Heart left ventricle (tissue), 16 donors: ENCODE results near the gene IGSF6. TPM values are rescaled to one million over a fixed set of nuclear protein-coding genes. Genes with fewer than 3 reads are reported as not detected.
"Not testable (repeated sequence)": the region's sequence is repeated elsewhere in the genome, so short reads cannot be mapped to it uniquely, and the experiment has no call there.

Experiments
- ATAC-seq, 4 donors: fragments of 200-7000 bp; cut with Tn5 transposase; one replicate each; pipeline ENCODE4 v1.9.1; 2020 to 2022; ENCODE audit warnings: moderate library complexity in 4 of 4, mild to moderate bottlenecking in 3 of 4, moderate number of reproducible peaks in 1 of 4
- DNase-seq, 5 donors: peaks; one replicate each; pipeline ENCODE4 v3.0.0-alpha.2; 2020
- H3K27ac ChIP-seq, 12 donors: fragments of 200-600 bp; sonication (generic) in 4 of 12; one replicate each; pipeline versions ENCODE4 v1.5.0 to v1.8.0; 2016 to 2022; ENCODE audit warnings: mild to moderate bottlenecking in 2 of 12
- H3K27me3 ChIP-seq, 9 donors: fragments of 200-600 bp; sonication (generic) in 2 of 9; one replicate each; pipeline versions ENCODE4 v1.5.1 to v1.8.0; 2016 to 2022; ENCODE audit warnings: mild to moderate bottlenecking in 3 of 9
- H3K36me3 ChIP-seq, 9 donors: fragments of 200-600 bp; sonication (generic) in 2 of 9; one replicate each; pipeline versions ENCODE4 v1.5.0 to v1.8.0; 2018 to 2022; ENCODE audit warnings: mild to moderate bottlenecking in 2 of 9
- H3K4me1 ChIP-seq, 12 donors: fragments of 200-600 bp; sonication (generic) in 4 of 12; one replicate each; pipeline versions ENCODE4 v1.5.0 to v1.8.0; 2016 to 2022; ENCODE audit warnings: mild to moderate bottlenecking in 3 of 12
- H3K4me3 ChIP-seq, 12 donors: fragments of 200-600 bp; sonication (generic) in 4 of 12; one replicate each; pipeline versions ENCODE4 v1.5.0 to v1.8.0; 2017 to 2022; ENCODE audit warnings: mild to moderate bottlenecking in 9 of 12, moderate library complexity in 4 of 12
- H3K9me3 ChIP-seq, 12 donors: fragments of 200-600 bp; sonication (generic) in 4 of 12; one replicate each; pipeline versions ENCODE4 v1.5.0 to v1.8.0; 2016 to 2022; ENCODE audit warnings: mild to moderate bottlenecking in 1 of 12
- CTCF ChIP-seq, 12 donors: fragments of 200-600 bp; sonication (generic) in 4 of 12; IDR thresholded peaks; one replicate each; pipeline versions ENCODE4 v1.5.0 to v1.8.0; 2018 to 2022; ENCODE audit warnings: antibody characterized with exemption in 12 of 12, mild to moderate bottlenecking in 5 of 12
- POLR2A ChIP-seq, 2 donors: fragments of 450-650 bp; IDR thresholded peaks; one replicate each; pipeline ENCODE4 v1.6.1; 2017; ENCODE audit warnings: antibody characterized with exemption in 2 of 2, mild to moderate bottlenecking in 2 of 2, moderate library complexity in 2 of 2
- WGBS, 4 donors: extraction: QIAGEN DNeasy Blood & Tissue Kit in 2 of 4; methylation state at CpG; one replicate each; pipeline versions ENCODE4 v1.1.5 to v1.1.7; 2013 to 2018; 5-methylcytosine and 5-hydroxymethylcytosine counted together
- intact Hi-C, 10 donors: fragments of 100-400 bp; cut with DNase I; formaldehyde crosslinking; loops; one replicate each; pipeline versions ENCODE4 v1.11.1 to v1.14.2; 2022
- polyA plus RNA-seq, 2 donors: library from polyadenylated mRNA; stranded (reverse); fragments of 200-250 nt; gene quantifications; one replicate each; pipeline ENCODE4 v1.2.3, GENCODE V29; 2013
- total RNA-seq, 9 donors: library from RNA; depleted of rRNA in 2 of 9; stranded (reverse); fragments of >200 nt in 2 of 9; fragmentation: NEBNext Ultra II Directional in 3 of 9; extraction: Animal tissue kit (Norgen Biotek cat#: 25700) in 3 of 9; gene quantifications; one replicate each; pipeline versions ENCODE4 v1.1.0 to v1.2.4, GENCODE V29; 2016 to 2023
- donor health status: ischemic (EF 13 %, LVEDD 7.1; RV severe dilation, severe dysfunction).
- donor health status: healthy with polysubstance abuse.
- donor health status: DM: no; HTN: yes; CAD: no.
- donor health status: DM: no; HTN: no; CAD: no.
- donor health status: ischemic (EF 25% LVEDD 6.9; RV normal size, moderate dysfunction).
- donor health status: ischemic (EF 25% LVEDD 5.7; RV mildly dilated, moderate dysfunction).
- donor health status: healthy.
- donor health status: DM: yes; HTN: yes; CAD: no.
- donor health status: ischemic (EF 35%, LVEDD 5.7; RV mildly dilated, moderate dysfunction).
- donor health status: nonischemic (EF 11% LVEDD 7.7; RV severe dilation, severe dysfunction).
- donor health status: DM: yes; HTN: yes; CAD: no.
- donor health status: PGD.
- donor health status: ischemic (EF 29% LVEDD 5.4; RV normal size, mild dysfunction).
- donor health status: nonischemic (EF 23%, LVEDD 6.1; RV moderate dilation, normal function).

The IGSF6 gene
- total and polyA plus RNA-seq, 11 donors = 0.56 to 45.0 (median 0.99) TPM

DNA sequence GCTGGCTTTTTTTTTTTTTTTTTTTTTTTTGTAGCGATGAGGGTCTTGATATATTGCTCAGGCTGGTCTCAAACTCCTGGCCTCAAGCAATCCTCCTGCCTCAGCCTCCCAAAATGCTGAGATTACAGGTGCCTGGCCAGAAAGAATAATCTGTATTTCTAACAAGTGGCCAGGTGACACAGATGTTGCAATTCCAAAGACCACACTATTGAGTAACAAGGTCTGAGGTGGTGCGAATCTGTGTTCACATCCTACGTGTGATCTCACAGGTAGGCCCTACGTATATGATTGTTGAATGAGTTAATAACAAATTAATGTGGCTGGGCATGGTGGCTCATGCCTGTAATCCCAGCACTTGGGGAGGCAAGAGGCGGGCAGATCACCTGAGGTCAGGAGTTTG lies 44.6 kb upstream of the IGSF6 start:
- 82 to 95% (median 91%) methylated on average over 5 of the region's 5 CpGs for WGBS, 4 donors
- Histone ChIP-seq H3K4me1 (peaks cover 0 to 8% (median 0%) of the 10 kb centered on the region in 12 donors), H3K36me3 (no peaks in the 10 kb centered on the region), H3K27me3 (no peaks in the 10 kb centered on the region), H3K9me3 (no peaks in the 10 kb centered on the region), H3K4me3 (no peak overlapping the region), H3K27ac (no peak overlapping the region)
- intact Hi-C loops = no loop called here
- ATAC-seq (no peak), DNase-seq (no peak)
- TF ChIP-seq POLR2A (IDR thresholded peaks at IDR 0.05) (no peak), CTCF (IDR thresholded peaks at IDR 0.05) (no peak)

DNA sequence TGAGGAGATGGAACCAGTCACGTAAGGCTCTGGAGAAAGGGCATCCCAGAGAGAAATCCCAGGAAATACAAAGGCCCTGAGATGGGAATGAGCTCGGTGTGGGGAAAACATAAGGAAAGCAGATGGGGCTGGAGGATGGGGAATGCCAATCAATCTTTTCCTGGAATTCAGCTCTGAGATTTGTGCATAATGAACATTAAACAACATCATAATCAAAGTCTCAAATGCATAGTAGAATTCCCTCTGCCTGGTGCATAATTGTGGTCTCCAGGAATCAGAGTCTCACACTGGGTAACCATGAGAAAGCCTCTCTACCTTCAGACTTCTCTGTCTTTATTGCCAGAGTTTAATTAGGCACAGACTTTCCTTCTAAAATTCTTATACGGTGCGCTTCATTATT lies 42.2 kb upstream of the IGSF6 start:
- ATAC-seq = no peak
- 82 to 86% (median 85%) methylated on average over 4 of the region's 4 CpGs for WGBS, 4 donors
- Histone ChIP-seq H3K27me3 (no peaks in the 10 kb centered on the region), H3K27ac (no peak overlapping the region), H3K9me3 (no peaks in the 10 kb centered on the region), H3K4me1 (peaks cover 0 to 8% (median 0%) of the 10 kb centered on the region in 12 donors), H3K4me3 (no peak overlapping the region), H3K36me3 (no peaks in the 10 kb centered on the region)
- no peak for DNase-seq
- TF ChIP-seq POLR2A (IDR thresholded peaks at IDR 0.05) (no peak), CTCF (IDR thresholded peaks at IDR 0.05) (no peak)
- intact Hi-C loops = no loop called here

DNA sequence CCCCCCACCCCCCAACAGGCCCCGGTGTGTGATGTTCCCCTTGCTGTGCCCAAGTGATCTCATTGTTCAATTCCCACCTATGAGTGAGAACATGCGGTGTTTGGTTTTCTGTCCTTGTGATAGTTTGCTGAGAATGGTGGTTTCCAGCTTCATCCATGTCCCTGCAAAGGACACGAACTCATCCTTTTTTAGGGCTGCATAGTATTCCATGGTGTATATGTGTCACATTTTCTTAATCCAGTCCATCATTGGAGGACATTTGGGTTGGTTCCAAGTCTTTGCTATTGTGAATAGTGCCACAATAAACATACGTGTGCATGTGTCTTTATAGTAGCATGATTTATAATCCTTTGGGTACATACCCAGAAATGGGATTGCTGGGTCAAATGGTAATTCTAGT lies 38.6 kb upstream of the IGSF6 start:
- H3K27ac ChIP-seq, ATAC-seq, DNase-seq, H3K27me3 ChIP-seq, H3K36me3 ChIP-seq, intact Hi-C loops, H3K4me3 ChIP-seq, H3K9me3 ChIP-seq, H3K4me1 ChIP-seq: not testable (repeated sequence)
- 78 to 85% (median 84%) methylated on average over 4 of the region's 4 CpGs for WGBS, 4 donors

DNA sequence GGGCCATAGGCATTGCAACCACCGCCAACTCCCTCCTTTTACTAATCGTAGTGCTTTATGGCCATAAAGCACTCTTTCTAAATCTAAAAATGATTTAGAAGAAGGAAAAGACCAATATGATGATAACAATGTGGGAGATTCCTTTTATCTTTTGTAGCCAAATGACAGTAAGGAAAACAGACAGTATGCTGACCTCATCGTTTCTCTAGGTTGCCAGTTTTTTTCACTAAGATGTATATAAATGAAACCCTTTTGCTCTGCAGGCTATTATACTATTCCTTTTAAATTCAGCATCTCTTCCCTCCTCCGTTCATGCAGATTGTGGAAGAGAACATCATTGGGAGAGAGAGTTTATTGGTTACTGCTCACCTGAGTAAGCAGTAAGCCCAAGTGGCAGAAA lies 36.7 kb upstream of the IGSF6 start:
- ATAC-seq (no peak), DNase-seq (no peak)
- Histone ChIP-seq H3K36me3 (no peaks in the 10 kb centered on the region), H3K27me3 (peaks cover 0 to 2% (median 0%) of the 10 kb centered on the region in 9 donors), H3K27ac (no peak overlapping the region), H3K4me1 (no peaks in the 10 kb centered on the region), H3K9me3 (peaks cover 0 to 7% (median 0%) of the 10 kb centered on the region in 12 donors), H3K4me3 (no peak overlapping the region)
- TF ChIP-seq POLR2A (IDR thresholded peaks at IDR 0.05) (no peak), CTCF (IDR thresholded peaks at IDR 0.05) (no peak)
- WGBS, 4 donors = 62 to 81% (median 78%) methylated on average over 4 of the region's 4 CpGs
- intact Hi-C loops = no loop called here

GRCh38 chr16:21685034-21685455 lies 32.6 kb upstream of the IGSF6 start:
- Histone ChIP-seq H3K36me3 (no peaks in the 10 kb centered on the region), H3K4me1 (no peaks in the 10 kb centered on the region), H3K4me3 (no peak overlapping the region), H3K9me3 (peaks cover 0 to 7% (median 0%) of the 10 kb centered on the region in 12 donors), H3K27ac (no peak overlapping the region), H3K27me3 (peaks cover 0 to 7% (median 0%) of the 10 kb centered on the region in 9 donors)
- ATAC-seq = no peak
- intact Hi-C loops = no loop called here
- TF ChIP-seq CTCF (IDR thresholded peaks at IDR 0.05) (no peak), POLR2A (IDR thresholded peaks at IDR 0.05) (no peak)
- WGBS, 4 donors = 33 to 44% (median 40%) methylated on average over 13 to 14 of the region's 14 CpGs
- DNase-seq = no peak
